Neural progenitor cell (in vitro differentiated cells): Measurements from ENCODE around the gene RIPK3. TPM values are rescaled to one million over a fixed set of nuclear protein-coding genes. Genes with fewer than 3 reads are reported as not detected.
A peak's percentile ranks its signal among the peaks of the same experiment; 100 is the strongest.

Source experiments
- DNase-seq: peaks from one replicate; pipeline ENCODE4 v3.0.0-alpha.2; 2016; ENCODE audit warnings: low spot score
- H2AFZ ChIP-seq: fragments of 200-600 bp; sonication (generic); replicated peaks from 2 replicates; pipeline ENCODE4 v1.6.1; 2016; ENCODE audit warnings: antibody characterized with exemption
- H3F3A ChIP-seq: fragments of 200-600 bp; sonication (generic); 2 replicates; pipeline ENCODE4 v1.6.1; 2016; ENCODE audit warnings: antibody characterized with exemption, low read depth
- H3K27ac ChIP-seq: fragments of 200-600 bp; sonication (generic); 2 replicates; pipeline ENCODE4 v1.5.1; 2016; ENCODE audit warnings: mild to moderate bottlenecking
- H3K27me3 ChIP-seq: fragments of 200-600 bp; sonication (generic); 2 replicates; pipeline ENCODE4 v1.6.1; 2016; ENCODE audit warnings: mild to moderate bottlenecking, moderate library complexity
- H3K36me3 ChIP-seq: fragments of 200-600 bp; sonication (generic); 2 replicates; pipeline ENCODE4 v1.5.1; 2016
- H3K4me1 ChIP-seq: fragments of 200-600 bp; sonication (generic); 2 replicates; pipeline ENCODE4 v1.6.1; 2016; ENCODE audit warnings: mixed run types
- H3K4me2 ChIP-seq: fragments of 200-600 bp; sonication (generic); 2 replicates; pipeline ENCODE4 v1.6.1; 2016
- H3K4me3 ChIP-seq: fragments of 200-600 bp; sonication (generic); 2 replicates; pipeline ENCODE4 v1.5.1; 2016
- H3K79me2 ChIP-seq: fragments of 200-600 bp; sonication (generic); 2 replicates; pipeline ENCODE4 v1.6.1; 2016; ENCODE audit warnings: low read depth
- H3K9ac ChIP-seq: fragments of 200-600 bp; sonication (generic); 2 replicates; pipeline ENCODE4 v1.6.1; 2016
- H3K9me3 ChIP-seq: fragments of 200-600 bp; sonication (generic); 2 replicates; pipeline ENCODE4 v1.5.1; 2016; ENCODE audit warnings: low read depth
- H4K20me1 ChIP-seq: fragments of 200-600 bp; sonication (generic); 2 replicates; pipeline ENCODE4 v1.6.1; 2016; ENCODE audit warnings: low read depth
- H3K27ac Mint-ChIP-seq: 3 replicates; pipeline ENCODE4 v1.8.0; 2021; ENCODE audit warnings: mixed read lengths
- H3K27me3 Mint-ChIP-seq: 2 replicates; pipeline ENCODE4 v1.8.0; 2022; ENCODE audit warnings: low read depth, mild to moderate bottlenecking, inconsistent platforms, moderate library complexity, mixed read lengths; ENCODE audit not compliant: insufficient read depth
- H3K36me3 Mint-ChIP-seq: 3 replicates; pipeline ENCODE4 v1.8.0; 2021; ENCODE audit warnings: mixed read lengths
- H3K4me1 Mint-ChIP-seq: 3 replicates; pipeline ENCODE4 v1.8.0; 2021; ENCODE audit warnings: mixed read lengths
- H3K4me3 Mint-ChIP-seq: 3 replicates; pipeline ENCODE4 v1.8.0; 2021; ENCODE audit warnings: mild to moderate bottlenecking, moderate library complexity, mixed read lengths
- H3K9me3 Mint-ChIP-seq: 3 replicates; pipeline ENCODE4 v1.8.0; 2020; ENCODE audit warnings: mixed read lengths
- CTCF ChIP-seq: fragments of 200-600 bp; sonication (generic); IDR thresholded peaks from 2 replicates; pipeline ENCODE4 v1.5.1; 2017; ENCODE audit warnings: antibody characterized with exemption, mild to moderate bottlenecking
- EZH2 ChIP-seq: fragments of 200-600 bp; sonication (generic); IDR thresholded peaks from 2 replicates; pipeline ENCODE4 v1.6.1; 2017; ENCODE audit warnings: antibody characterized with exemption, mild to moderate bottlenecking, moderate library complexity
- EZH2phosphoT487 ChIP-seq: fragments of 200-600 bp; sonication (generic); IDR thresholded peaks from 2 replicates; pipeline ENCODE4 v1.6.1; 2017; ENCODE audit warnings: antibody characterized with exemption
- total RNA-seq: library from RNA; depleted of rRNA; stranded (reverse); fragments of >200 nt; gene quantifications from 2 replicates; pipeline ENCODE4 v1.2.3, GENCODE V29; 2015; ENCODE audit warnings: low replicate concordance

The RIPK3 gene
- total RNA-seq, 1 donor from 2014 or later, result not detected

GRCh38 chr14:24298892-24299254 is 40.9 kb downstream of the RIPK3 start:
- Histone ChIP-seq H4K20me1 (no peaks in the 10 kb centered on the region), H3K27me3 (no peaks in the 10 kb centered on the region), H3F3A (peaks cover 12% of the 10 kb centered on the region), H3K9ac (peak overlapping the region; percentile 83), H3K4me1 (peaks cover 16% of the 10 kb centered on the region), H3K4me3 (peak overlapping the region; percentile 91), H3K79me2 (peaks cover 17% of the 10 kb centered on the region), H3K27ac (no peak overlapping the region), H3K36me3 (no peaks in the 10 kb centered on the region), H2AFZ (no peak overlapping the region), H3K9me3 (no peaks in the 10 kb centered on the region), H3K4me2 (peak overlapping the region; percentile 86)
- Mint-ChIP-seq H3K9me3 (no peaks in the 10 kb centered on the region), H3K4me1 (peaks cover 25% of the 10 kb centered on the region), H3K4me3 (peak overlapping the region; percentile 94), H3K27ac (peak overlapping the region; percentile 48), H3K36me3 (peaks cover 10% of the 10 kb centered on the region), H3K27me3 (peaks cover 2% of the 10 kb centered on the region)
- no peak for DNase-seq
- no peak for TF ChIP-seq EZH2phosphoT487
- no peak for TF ChIP-seq EZH2
- TF ChIP-seq CTCF, result no peak

GRCh38 chr14:24297190-24297964 is 42.4 kb downstream of the RIPK3 start:
- Mint-ChIP-seq H3K9me3 (no peaks in the 10 kb centered on the region), H3K27me3 (peaks cover 2% of the 10 kb centered on the region), H3K36me3 (peaks cover 5% of the 10 kb centered on the region), H3K27ac (no peak overlapping the region), H3K4me3 (peak overlapping the region; percentile 67), H3K4me1 (peaks cover 25% of the 10 kb centered on the region)
- Histone ChIP-seq H4K20me1 (no peaks in the 10 kb centered on the region), H3K9ac (no peak overlapping the region), H3F3A (peaks cover 12% of the 10 kb centered on the region), H3K9me3 (no peaks in the 10 kb centered on the region), H3K27me3 (no peaks in the 10 kb centered on the region), H3K79me2 (peaks cover 17% of the 10 kb centered on the region), H2AFZ (no peak overlapping the region), H3K4me3 (no peak overlapping the region), H3K36me3 (no peaks in the 10 kb centered on the region), H3K4me2 (no peak overlapping the region), H3K27ac (no peak overlapping the region), H3K4me1 (peaks cover 16% of the 10 kb centered on the region)
- peak; percentile 59 for DNase-seq
- TF ChIP-seq CTCF, result peak; percentile 55
- TF ChIP-seq EZH2, result no peak

GRCh38 chr14:24296341-24297157 is 43.2 kb downstream of the RIPK3 start:
- no peak overlapping the region for H2AFZ ChIP-seq
- peaks cover 17% of the 10 kb centered on the region for H3K79me2 ChIP-seq
- H3K4me3 ChIP-seq, result no peak overlapping the region
- H3K4me2 ChIP-seq, result no peak overlapping the region
- H3K4me3 Mint-ChIP-seq, result peak overlapping the region; percentile 8
- TF ChIP-seq EZH2phosphoT487, result no peak
- TF ChIP-seq CTCF, result peak; percentile 77
- H3K4me1 Mint-ChIP-seq, result peaks cover 25% of the 10 kb centered on the region
- H3F3A ChIP-seq, result peaks cover 12% of the 10 kb centered on the region
- no peak overlapping the region for H3K9ac ChIP-seq
- peaks cover 16% of the 10 kb centered on the region for H3K4me1 ChIP-seq
- no peaks in the 10 kb centered on the region for H3K36me3 ChIP-seq
- peaks cover 2% of the 10 kb centered on the region for H3K36me3 Mint-ChIP-seq
- H3K27ac ChIP-seq, result no peak overlapping the region
- H4K20me1 ChIP-seq, result no peaks in the 10 kb centered on the region
- no peaks in the 10 kb centered on the region for H3K9me3 ChIP-seq
- no peaks in the 10 kb centered on the region for H3K9me3 Mint-ChIP-seq
- peak; percentile 75 for DNase-seq
- H3K27ac Mint-ChIP-seq, result no peak overlapping the region
- peaks cover 2% of the 10 kb centered on the region for H3K27me3 Mint-ChIP-seq
- no peaks in the 10 kb centered on the region for H3K27me3 ChIP-seq
